Hypothalamus (tissue), 51 donors: ENCODE measurements around the gene COPS9.

Experiments
- DNase-seq, 51 donors: peaks; one replicate each; lab custom pipeline; 2025; lab: John Stamatoyannopoulos, UW

COPS9 gene

DNA sequence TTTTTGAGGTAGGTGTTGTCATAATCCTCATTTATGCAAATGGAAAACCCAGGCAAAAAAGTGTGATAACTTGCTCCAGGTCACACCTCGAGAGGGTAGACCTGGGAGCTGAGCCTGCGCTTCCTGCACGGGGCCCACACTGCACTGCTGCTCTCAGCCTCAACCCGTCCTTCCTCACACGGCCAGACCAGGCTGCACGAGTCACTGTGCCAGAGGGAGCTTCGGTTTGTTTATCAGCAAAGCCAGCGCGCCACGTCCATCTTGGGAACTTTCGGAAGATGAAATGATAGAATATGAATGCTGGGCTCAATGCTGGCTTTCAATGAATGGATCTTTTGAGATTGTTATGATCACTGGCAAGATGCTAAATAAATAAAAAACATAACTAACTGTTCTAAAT is 14.4 kb downstream of the COPS9 start:
- no peak for DNase-seq

DNA sequence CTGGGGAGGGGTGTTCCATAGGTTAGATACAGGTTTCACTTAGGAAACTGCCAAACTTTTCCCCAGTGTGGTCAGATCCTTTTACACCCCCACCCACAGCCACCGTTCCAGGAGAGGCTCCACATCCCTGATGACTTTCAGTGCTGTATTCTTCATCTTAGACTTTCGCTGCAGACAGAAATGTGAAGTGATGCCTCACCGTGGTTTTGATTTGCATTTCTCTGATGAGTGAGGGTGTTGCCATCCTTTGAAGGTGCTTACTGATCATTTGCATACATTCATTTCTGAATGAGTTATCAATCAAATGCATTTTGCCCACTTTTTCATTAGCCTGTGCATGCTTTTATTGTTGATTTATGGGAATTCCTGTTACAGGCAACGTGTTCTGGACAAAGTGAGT is 14.9 kb downstream of the COPS9 start:
- no peak for DNase-seq

DNA sequence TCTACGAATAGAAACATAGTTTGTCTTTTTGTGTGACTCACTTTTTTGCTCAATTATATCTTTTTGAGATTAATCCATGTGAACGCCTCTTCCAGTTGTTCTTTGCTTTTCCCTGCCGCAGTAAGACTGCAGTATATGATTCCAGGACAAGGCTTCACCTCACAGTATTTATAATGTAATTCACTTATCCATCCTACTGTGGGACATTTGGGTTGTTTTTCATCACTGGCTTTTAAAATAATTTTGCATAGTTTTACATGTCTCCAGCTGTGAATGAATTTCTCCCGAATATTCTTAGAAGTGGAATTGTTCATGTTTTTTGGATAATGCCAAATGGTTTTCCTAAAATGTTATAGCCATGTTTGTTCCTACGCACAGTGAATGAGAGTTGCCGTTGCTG is 21.9 kb downstream of the COPS9 start:
- no peak for DNase-seq

DNA sequence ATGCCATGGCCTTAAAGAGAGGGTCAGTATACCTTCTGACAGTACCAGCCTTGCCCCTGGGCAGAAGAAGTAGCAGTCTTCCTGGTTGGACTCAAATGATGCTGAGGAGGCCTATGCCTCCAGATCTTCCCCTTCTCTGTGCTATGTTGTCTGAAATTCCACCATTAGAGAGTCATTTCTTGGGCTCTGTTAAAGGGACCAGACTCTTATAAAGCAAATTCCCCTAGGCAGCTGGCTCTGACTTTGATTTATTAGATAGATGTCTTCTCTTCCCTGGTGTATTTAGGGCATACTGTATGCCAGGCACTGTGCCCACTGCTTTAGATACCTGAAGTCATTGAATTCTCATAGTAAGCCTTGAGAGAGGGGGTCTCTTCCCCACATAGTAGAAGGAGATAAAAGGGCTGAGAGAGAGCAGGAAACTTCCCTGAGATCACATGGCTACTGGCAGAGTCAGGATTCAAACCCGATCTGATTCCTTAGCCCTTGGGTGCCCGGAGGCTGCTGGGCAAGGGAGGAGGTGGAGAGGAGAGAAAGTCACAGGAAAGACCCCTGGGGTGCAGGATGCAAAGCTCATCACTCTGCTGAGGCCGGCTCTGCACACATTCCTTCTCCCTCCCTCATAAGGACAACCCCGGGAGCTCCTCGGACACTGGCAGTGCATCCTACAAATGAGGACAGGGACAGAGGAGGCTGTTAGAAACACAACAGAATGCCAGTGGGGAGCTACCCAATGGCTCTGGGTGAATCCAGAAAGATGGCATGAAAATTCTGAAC is 23.0 kb downstream of the COPS9 start:
- DNase-seq, result no peak

DNA sequence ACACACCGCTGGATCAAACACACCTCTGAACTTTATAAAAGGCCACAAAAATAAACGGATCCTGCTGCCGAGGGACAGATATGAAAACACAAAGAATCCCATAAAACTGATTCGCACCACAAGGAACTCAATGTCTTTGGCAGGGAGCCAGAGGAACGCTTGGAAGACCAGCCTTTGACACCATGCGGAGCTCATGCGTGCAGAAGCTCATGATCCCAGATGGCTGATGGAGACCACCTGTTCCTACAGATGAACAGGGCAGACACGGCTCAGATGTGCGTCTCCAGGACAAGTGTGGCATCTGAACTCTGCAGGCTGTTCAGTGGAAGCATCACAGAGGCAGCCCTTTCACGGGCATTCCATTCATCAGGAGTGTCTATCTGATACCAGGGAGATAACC is 24.9 kb downstream of the COPS9 start:
- no peak for DNase-seq

DNA sequence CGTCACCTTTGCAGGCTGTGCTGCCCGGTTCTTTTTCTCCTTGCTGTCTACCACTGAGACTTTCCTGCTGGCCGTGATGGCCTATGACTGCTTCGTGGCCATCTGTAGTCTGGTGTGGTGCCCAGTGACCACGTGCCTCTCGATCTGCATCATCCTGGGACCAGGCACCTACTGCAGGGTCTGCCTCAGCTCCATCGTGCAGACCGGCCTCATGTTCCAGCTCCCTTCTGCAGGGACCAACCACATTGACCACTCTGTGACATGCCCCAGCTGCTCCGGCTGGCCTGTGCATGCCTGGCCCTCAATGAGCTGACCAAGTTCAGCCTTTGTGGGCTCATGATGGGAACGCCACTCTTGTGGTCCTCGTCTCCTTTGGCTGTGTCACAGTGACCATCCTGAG is 26.7 kb downstream of the COPS9 start:
- DNase-seq, result no peak

DNA sequence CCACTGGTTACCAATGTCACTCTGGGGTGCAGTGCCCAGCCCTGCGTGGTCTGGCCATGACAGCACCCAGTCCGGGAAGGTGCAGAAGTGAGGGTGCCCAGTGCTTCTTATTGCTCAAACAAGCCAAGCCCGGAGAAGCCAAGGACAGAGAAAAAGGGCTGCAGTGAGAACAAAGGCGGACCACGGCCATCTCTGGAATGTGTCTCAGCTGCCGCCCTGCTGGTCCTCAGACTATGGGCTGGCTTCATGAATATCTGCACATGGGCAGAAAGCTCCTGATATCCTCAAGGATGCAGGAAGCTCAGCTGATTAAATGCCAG is 28.7 kb downstream of the COPS9 start:
- DNase-seq, result no peak

DNA sequence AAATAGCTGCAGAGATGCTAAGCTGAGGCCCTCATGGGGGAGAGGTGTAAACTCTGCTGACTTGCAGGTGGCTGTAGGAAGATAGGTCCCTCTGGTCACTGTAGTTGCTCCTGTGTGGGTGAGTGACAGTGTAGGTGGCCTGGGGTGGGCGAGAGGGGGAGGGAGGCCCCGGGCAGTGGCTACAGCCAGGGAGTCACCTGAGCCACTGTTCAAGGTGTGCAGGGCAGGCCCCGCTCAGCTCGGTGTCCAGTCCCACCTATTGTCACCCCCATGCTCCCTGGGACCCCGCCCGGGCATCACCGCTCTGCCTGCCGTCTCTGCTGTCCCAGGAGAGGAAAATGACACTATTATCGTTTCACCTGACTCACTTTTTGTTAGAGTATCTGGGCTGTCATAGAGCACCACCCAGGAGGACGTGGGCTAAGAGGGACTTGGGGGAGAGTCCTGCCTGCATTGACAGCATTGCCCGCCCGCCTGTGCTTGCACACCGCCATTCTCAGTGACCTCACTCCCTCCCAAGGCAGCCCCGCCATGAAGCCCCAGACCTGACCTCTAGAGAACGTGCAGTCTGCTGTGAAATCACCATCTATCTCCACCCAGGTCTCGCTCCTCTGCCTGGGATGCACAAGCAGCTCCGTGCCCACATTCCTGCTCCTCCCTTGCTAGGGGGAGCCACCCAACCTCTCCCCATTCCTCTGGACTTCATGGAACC is 29.2 kb downstream of the COPS9 start:
- no peak for DNase-seq

DNA sequence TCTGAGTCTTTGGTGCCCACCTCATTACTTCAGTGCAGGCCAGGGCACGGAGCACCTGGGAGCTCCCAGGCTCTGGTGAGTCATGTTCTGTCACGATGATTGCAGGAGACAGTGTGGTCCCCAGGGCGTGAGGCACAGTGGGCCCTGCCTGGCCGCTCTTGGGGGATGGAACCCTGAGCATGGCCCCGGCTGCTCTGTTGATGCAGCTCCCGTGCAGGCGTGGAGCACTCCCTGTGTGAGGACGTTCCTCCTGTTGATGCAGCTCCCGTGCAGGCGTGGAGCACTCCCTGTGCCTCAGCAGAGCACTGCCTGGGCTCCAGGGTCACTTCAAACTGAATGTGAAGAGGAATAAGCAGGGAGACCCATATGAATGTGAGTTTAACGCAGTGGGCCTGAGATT is 30.1 kb downstream of the COPS9 start:
- no peak for DNase-seq

DNA sequence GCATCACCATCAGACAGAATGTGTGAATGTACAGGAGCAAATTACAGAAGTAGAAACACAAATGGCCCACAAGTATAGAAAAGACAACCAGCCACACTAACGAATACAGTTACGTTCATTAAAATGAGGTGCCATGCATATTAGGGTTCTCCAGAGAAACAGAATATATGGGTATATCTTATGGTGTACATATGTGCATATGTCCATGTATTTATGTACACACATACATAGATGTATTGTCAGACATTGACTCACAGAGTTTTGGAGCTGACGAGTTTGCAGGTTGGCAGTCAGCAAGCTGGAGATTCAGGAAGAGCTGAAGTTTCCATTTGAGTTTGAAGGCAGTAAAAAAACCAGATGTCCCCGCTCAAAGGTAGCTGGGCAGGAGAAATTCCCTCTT is 33.0 kb downstream of the COPS9 start:
- DNase-seq, result no peak

DNA sequence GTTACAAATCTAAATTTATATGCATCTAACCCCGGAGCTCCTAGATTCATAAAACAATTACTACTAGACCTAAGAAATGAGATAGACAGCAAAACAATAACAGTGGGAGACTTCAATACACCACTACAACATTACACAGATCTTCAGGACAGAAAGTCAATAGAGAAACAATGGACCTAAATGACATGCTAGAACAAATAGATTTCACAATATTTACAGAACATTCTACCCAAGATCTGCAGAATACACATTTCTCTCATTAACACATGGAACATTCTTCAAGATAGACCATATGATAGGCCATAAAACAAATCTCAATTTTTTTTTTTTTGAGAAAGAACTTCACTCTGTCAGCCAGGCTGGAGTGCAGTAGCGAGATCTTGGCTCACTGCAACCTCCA is 37.8 kb downstream of the COPS9 start:
- no peak for DNase-seq

DNA sequence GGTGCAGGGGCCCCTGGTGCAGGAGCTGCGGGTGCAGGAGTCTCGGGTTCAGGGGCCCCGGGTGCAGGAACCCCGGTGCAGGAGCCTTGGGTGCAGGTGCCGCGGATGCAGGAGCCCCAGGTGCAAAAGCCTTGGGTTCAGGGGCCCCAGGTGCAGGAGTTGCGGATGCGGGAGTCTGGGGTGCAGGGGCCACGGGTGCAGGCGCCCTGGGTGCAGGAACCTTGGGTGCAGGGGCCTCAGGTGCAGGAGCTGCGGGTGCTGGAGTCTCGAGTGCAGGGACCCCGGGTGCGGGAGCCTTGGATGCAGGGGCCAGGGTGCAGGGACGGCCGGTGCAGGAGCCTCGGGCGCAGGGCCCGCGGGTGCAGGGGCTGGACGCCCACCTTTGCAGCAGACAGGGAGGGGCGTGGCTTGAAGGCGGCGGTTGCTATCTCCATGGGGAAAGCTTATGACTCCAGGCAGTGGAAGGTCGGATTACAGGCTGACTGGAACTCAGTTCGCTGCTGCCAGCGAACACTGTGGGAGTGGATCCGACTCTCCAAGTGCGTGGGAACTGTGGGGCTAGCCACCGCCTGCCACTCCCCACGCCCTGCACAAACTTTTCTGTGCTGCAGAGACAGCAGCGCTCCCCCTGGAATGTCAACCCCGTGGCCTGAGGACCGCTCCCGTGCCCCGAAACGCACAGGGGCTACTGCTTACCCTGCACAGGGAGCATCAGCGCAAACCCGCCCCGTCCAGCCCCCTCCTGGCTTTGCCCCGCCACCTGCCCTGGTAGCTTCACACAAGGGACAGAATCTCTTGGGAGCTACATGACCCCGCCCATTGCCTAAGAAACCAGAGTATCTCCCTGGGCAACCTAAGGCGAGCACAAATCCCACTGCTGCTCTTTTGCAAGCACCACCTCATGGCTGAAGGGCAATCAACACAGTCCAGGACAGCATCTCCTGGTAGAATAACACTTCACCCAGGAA is 40.3 kb downstream of the COPS9 start:
- DNase-seq, result no peak

DNA sequence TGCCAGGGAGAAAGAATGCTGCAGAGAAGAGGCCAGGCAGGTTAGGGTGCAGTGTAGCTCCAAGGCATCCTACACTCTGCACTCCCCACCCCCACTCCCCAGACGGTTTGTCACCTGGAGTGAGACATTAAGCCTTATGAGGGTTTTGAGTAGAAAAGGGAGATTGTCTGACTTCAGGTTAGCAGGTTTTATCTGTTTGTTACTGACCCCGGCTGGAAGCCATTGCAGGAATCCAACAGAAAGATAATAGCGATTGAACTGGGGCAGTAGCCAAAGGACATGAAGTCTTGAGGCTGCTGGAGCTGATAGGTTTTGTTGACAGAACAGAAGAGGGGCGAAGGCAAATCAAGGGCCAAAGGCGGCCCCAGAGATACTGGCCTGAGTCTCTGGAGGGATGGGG is 46.8 kb downstream of the COPS9 start:
- no peak for DNase-seq

DNA sequence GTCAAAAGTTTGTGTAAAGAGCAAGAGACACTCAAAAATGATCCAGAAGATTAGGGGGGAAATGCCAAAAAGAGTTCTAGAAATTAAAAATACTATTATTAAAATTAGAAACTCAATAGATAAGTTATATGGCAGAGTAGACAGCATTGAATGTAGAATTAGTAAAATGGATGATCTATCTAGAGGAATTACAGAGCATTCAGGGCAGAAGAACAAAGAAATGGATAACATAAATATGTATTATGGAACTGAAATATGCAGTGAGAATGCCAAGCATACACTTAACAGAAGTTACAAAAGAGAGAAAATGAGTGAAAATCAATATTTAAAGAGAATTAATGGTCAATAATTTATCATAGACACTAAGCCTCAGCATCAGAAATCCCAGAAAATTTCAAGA is 49.5 kb downstream of the COPS9 start:
- no peak for DNase-seq
